GM21526 (cell line): ENCODE measurements around the gene GAB2.
"Not testable (repeated sequence)": the region's sequence is repeated elsewhere in the genome, so short reads cannot be mapped to it uniquely, and the experiment has no call there.

Experiments used
- ATAC-seq: cut with Tn5 transposase; IDR thresholded peaks from one replicate; pipeline ENCODE4 v1.9.1; 2021; ENCODE audit warnings: moderate library complexity; ENCODE audit not compliant: unreplicated experiment, low FRiP score

The GAB2 gene

DNA sequence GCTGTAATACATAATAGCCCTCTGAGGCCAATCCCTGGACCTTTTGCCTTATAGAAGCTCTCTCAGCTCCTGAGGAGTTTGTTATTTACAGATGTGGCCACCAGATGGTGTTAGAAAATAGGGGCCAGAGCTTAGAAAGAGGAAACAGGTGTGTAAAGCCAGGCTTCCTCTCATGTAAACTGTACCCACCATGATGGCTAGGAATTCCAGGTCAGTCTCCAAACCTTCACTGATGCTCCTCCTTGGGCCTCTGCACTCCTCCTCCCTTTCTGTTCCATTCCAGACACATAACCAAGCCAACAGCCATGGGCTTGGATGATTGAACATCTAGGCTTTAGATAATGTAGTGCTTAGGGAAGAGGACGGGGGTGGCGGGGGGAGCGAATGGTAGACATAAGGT, 189.2 kb downstream of the GAB2 start:
- peak; percentile 55 for ATAC-seq

DNA sequence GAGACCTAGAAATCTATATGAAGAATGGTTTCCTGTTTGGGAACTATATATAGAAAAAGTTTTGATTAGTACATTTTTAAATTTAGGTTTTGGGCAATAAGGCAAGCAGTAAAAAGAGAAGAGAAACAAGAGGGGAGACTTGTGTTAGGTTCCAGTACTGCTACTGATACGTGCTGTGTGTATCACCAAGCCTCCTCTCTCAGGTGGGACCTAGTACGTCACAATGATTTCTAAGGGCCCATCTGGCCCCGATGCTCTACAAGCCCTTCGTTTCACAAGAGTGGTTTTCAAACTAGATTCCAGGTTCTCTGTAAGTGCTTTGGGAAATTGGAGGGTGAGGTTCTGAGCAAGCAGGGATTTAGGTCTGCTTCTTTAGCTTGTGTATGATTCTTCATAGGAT, 189.7 kb downstream of the GAB2 start:
- peak; percentile 54 for ATAC-seq

GRCh38 chr11:78226684-78227680, 190.6 kb downstream of the GAB2 start:
- ATAC-seq: no peak

GRCh38 chr11:78224906-78225420, 192.7 kb downstream of the GAB2 start:
- ATAC-seq: no peak

DNA sequence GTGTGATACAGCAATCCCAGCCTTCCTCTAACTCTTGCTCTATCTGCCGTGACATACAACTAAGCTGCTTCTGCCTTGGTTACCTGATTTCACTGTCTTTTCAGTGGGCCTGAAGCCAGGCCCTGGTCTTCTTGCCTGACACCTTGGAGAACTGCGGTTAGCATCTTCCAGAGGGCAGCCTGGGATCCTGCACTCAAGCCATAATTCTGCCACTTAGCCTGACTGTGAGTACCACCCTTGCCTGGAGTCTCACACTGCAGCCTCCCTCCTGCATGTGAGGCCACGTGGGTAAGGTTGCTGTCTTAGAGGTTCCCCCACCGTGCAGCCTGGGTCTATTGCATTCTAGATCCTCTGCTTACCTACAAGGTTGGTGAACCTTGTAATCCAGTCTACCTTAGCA, 193.1 kb downstream of the GAB2 start:
- no peak for ATAC-seq

- peak; percentile 62 for ATAC-seq
Observed at GRCh38 chr11:78223320-78223954, 194.2 kb downstream of the GAB2 start.

DNA sequence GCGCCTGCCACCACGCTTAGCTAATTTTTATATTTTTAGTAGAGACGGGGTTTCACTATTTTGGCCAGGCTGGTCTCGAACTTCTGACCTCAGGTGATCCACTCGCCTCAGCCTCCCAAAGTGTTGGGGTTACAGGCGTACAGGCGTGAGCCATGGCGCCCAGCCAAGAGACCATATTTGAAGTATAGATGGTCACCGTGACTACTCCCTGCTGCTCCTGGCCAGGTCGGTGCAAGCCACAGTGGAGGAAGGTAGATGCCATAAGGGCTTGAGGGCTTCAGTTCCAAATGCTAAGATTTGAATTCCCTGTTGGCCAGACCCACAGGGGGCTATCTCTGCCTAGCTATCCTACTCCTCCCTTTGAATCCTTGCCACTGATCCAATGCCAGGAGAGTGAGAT, 194.9 kb downstream of the GAB2 start:
- ATAC-seq: not testable (repeated sequence)

GRCh38 chr11:78221396-78222315, 196.0 kb downstream of the GAB2 start:
- no peak for ATAC-seq

DNA sequence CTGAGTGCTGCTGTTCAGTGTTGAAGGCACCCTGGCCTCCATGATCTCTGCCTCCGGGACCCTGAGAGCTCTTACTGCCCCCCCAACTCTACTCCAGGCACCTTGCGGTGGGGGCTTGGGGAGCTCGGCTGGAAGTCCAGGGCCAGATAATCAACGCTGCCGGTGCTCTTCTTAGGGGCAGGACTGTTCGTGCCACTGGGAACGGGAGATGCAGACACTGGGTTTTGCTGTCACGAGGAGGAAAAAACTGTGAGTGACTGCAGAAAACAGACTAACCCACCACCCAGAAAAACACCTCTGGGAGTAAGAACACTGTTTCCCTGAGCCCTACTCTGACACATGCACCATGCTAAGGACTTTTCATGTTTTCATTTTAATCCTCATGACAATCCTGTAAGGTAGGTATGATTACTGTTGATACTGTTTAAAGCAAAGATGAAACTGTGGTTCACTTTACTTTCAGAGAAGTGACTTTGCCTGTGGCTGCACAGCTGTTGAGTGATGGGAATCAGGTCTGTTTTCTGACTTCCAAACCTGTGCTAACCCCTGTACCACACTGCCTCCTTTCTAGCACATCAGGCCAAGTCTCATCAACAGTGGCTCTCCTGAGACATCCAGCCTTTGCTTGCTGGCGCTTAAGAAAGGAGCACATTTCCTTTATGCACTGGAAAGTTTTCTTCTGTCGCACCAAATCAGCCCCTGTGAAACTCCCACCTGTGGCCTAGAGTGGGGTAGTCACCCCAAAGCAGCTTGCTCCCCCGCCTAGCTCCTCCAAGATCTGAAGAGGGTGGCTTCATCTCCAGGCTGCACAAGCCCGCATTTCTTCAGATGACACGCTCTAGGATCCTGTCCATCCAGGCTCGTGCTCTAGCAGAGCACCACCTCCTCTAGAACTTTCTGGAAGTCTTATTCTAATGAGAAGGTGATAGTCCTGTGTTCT, 197.1 kb downstream of the GAB2 start:
- no peak for ATAC-seq

GRCh38 chr11:78219493-78220217, 198.0 kb downstream of the GAB2 start:
- no peak for ATAC-seq

- no peak for ATAC-seq
Observed at GRCh38 chr11:78218707-78219492, 198.7 kb downstream of the GAB2 start.

DNA sequence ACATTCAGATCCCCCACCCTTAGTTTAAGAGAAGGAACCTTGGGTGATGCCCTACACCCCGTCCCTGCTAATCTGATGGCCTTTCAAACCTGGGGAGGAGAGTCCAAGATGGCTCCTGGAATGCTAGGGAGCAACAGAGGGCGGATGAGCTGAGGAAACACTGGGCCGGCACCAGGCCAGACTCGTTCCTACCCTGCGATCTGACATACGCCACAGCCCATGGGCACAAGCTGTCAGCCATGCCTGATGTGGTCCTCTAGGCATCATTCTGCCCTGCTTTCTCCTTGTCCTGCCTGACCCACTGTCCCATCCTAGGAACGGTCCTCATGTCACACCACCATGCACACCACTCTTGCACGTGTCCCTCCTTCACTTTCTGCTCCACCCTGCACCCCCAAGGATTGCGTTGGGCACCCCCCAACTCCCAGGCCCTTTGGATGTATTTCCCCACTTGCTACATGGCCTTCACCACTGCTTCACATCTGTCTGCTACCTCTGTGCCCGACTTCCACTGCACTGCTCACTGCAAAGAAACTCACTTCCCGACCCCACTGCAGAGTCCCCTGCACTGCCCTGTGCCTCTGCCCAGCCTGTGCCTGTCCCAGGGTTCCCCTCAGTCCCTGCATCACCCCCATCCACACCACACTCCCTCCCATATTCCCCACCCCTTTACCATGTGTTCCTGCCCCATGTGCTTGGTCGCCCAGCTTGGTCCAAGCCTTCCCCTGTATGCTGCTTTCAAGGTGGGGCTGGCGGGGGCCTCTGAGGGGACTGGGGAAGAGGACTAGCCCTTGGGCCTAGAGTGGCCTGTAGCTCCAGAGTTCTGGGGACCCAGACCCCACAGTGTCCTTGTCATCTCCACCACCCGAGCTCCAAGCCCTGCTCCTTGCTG, 199.7 kb downstream of the GAB2 start:
- ATAC-seq: no peak

DNA sequence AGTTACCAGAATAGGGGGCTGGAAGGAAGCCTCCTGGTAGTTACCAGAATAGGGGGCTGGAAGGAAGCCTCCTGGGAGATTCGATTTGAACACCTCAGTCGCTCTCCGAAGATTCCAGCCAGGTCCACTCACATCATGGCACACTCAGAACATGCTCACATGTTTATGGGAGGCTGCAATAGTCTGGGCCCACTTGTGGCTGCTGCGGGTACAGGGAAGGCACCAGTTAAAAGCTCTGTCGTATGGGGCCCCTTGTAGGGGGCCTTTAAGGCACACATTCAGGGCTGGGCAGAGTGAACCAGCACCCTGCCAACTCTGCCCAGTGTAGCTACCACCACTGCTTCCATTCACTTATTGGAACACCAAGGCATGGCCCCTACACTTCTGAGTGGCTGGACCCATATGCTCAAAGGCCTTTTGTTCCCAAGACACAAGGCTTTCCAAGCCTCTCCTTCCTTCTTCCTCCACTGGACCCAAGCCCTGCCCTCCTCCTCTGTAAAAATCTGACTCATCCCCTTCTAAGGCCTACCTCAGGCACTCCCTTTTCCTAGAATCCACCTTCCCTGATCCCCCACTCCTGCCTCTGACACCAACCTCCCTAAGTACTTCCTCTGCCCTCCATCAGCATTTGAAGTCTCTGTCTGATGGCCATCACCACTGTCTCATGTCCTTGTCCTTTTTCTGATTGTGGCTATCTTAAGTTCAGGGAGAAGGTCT, 200.9 kb downstream of the GAB2 start:
- ATAC-seq: no peak

DNA sequence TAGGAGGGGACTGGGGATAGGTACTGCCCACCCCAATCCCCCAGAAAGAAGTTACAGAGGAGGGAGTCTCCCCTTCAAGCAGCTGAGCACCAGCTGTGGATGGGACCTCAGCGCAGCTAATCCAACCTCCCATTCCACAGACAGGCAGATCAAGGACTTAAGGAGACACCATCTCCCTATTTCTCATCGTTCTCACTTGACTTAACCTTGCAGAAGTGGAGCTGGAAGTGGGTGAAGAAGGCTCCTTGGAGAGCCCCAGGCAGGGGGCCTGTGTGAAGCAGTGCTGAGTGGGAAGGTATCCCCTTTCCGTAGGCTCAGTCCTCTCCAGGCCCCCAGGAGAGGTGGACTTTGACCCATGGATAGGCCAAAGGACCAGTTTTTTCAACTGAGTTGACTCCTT, 201.6 kb downstream of the GAB2 start:
- ATAC-seq: no peak

DNA sequence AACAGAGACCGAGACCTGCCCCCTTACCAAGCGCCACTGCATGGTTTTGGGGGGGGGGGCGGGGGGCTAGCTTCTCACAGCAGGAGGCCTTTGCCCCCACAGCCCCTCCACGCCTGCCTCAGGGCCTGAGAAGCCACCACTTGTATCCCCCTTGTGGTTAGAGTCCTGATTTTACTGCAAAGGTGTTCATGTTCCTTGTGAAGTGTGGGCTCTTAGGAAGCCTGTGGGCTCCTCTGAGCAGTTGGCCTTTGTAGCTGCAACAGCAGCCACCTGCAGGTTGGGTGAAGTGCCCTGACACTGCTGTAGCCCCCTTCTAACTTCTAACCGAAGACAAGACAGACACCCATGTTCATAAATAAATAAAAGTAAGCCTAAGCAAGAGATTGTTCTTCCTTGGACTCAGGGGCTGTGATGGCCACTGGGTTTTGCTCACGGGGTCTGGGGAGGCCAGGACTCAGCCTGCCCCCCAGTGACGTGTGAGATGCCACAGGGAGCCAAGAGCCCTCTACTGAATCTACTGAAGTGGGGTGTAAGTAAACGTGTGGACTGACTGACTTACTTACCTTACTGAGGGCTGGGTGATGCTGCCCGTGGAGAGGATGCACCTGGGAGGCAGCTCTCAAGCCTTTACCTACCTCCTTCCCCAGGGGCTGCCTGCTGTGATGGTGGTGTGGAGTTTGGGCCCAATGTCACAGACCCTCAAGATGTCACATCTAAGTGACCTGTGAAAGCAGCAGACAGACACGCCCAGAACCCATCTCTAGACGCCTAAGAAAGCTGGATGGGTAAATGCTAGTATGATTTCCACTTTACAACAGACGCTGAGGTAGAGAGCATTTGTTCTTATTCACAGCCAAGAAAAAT, 203.1 kb downstream of the GAB2 start:
- ATAC-seq: no peak
